HG03558 (cell line): ENCODE data around the gene TMBIM4.

ENCODE experiments used
- ATAC-seq: cut with Tn5 transposase; IDR thresholded peaks from one replicate; pipeline ENCODE4 v1.9.1; 2021; ENCODE audit warnings: moderate number of reproducible peaks; ENCODE audit not compliant: unreplicated experiment; ENCODE audit errors: extremely low read depth

TMBIM4 gene

DNA sequence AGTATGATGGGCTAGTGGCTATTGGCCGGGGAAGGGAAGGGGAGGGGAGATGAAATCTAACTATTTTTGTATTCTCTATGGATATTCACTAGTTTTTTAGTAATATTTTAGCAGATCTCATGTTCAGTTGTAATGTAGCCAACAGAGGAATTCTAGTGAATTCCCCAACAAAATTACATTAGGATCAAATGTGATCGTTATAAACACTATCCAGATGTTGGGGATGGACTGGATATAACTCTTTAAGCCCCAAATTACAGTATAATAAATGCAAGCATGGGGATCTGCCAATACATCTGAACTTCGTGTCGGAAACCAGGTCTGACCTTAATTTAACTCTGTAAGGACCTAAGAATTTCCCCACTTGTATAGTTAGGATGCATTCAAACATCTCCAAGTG, 60.7 kb downstream of the TMBIM4 start:
- ATAC-seq, result no peak

DNA sequence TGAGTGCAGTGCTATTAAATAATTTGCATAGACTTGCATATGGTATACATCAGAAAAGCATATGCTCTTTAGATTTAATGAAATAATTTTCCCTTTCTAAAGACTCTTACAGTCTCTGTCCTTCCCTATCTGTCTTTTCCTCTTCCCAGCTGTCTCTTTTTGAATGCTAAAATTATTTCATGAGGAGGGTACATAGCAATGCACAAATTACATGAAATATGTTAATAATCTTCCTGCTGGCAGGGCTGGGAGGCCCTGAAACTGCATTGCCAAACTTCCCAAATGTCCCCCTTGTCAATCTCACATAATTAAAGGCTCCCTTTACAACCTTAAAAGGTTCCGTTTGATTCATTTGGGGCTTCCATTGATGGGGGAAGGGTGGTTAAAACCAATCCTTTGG, 61.4 kb downstream of the TMBIM4 start:
- no peak for ATAC-seq

DNA sequence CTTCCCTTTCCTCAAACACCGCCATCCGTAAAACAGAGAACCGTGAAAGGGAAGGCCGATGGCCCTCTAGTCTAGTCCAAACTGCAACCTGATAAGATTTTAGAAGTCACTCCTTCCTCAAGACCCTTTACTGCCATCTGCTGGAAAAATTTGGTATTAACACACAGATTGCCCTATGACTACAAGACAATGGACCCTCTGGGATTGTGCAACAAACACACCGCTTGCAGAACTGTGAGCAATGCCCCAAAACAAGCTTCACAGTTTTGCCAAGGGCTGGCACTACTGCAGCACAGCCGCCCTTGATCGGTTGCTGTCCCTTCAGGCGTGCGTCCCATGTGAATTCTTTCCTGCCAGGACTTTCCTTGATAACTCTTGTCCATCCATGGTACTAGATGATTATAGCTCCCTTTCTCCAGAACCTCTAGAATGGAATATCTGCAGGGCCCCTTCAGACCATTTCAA, 62.3 kb downstream of the TMBIM4 start:
- no peak for ATAC-seq

DNA sequence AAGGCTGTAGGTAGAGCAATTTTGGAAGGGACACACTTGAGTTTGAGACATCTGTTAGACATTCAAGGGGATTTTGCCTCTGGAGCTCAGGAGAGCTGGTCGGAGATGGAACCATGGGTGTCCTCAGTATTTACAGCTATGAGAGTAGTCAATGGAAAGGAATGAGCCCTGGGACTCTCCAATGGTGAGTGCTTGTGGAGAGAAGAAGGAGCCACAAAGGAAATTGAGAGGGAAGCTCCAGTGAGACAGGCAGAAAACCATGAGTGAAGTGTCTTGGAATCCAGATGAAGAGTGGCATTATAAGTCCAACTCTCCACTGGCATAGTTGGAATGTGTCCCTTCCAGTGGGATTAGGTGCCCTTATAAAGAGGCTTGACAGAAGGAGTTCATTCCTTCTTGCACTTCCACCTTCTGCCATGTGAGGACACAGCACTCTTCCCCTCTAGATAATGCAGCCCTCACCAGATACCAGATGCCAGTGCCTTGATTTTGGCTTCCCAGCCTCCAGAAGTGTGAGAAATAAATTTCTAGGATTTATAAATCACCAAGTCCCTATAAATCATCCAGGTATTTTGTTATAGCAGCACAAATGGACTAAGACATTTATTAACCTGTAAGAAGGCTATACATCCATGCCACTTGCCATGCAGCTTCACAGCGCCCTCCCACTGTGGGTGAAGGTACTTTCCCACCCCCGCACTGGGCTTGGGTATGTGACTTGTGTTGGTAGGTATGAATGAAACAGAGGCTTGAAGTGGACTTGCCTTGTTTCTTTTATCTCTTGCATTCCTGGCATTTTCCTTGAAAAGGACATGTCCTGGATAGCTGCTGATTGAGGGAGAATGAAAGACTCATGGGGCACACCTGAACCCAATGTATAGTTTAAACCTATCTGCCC, 66.5 kb downstream of the TMBIM4 start:
- ATAC-seq, result no peak

DNA sequence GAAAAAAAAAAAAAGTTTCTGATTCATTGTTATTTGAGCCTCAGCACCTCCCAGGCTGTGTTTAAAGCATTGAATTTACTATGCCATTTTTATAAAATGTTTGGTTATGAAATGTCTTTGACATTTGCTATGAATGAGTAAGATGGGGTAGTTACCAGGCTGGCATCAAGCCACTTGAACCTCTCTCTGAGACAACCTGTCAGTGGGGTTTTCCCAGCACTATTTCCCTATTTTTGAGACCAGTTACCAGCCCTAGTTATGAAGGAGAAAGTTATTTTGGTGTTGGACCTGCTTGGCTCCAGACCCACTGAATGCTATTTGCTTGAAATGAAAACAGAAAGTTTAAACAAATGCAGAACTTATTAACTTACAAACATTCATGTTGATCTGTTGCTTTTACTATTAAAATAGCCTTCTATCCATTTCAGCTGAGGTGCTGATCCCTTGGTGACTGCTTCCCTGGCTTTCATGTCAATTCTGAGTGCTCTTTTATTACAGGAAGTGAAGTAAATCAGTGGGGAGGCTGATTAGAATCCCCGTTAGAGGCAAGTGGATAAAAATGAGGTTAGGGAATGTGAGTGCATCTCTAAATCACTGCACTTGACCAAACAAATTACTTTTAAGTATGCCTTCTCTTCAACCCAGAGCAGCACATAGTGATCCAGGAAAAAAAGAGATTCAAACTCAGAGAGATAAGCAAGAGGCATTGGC, 77.1 kb downstream of the TMBIM4 start:
- no peak for ATAC-seq

DNA sequence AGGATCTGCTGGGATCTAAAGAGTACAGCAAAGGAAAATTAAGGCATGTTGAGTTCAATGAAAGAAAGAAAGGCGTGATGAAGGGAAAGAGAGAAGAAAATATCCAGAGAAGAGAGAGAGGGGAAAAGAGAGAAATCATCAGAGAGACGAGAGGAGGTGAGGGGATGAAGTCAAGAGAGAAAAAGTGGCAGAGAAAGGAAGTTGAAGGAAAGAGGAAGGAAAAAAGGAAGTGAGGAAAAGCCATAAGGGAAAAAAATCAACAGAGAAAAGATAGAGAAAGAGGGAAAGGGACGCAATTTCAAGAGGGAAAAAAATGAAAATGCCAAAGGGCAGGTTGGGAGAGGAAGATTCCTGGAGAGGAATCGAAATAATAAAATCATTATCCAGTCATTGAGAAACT, 79.6 kb downstream of the TMBIM4 start:
- ATAC-seq, result no peak

DNA sequence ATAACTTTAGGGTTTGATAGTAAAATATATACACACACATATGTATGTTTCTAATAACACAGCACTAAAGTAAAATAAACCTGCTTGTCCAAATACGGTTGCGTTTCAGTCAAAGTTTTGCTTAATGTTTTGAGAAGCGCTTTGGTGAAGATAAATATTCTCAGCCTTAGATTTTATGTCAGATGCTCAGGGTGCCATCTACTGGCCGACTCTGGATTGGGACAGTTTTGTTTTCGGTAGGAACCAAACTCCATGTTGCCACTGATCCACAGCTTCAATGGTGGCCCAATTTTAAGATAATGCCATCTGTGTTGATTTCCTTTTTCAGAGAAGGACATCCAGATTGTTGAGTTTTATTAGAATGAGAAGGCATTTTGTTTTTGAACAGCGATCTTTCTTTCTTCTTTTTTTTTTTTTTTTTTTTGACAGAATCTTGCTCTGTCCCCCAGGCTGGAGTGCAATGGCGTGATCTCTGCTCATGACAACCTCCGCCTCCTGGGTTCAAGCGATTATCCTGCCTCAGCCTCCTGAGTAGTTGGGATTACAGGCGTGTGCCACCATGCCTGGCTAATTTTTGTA, 82.3 kb downstream of the TMBIM4 start:
- ATAC-seq, result no peak

DNA sequence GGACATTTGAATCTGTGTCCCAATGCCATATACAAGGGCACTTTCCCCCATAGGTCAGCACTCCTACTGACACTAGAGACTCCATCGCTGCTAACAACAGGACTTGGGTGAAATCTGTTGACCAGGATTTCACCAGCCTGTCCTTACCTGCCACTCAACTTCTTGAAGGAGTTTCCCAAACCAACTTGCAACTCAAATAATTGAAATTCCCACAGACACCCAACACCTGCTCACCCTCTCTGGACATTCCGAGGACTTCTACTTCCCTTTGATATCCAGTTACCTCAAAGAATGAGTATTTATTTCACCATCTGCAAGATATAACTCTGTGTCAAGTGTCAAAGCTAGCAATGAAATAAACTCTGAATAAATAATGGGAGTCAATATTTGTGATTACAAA, 83.8 kb downstream of the TMBIM4 start:
- no peak for ATAC-seq
